Transverse colon (tissue), 4 donors: ENCODE measurements around the gene MRPL14. TPM values are rescaled to one million over a fixed set of nuclear protein-coding genes. Genes with fewer than 3 reads are reported as not detected.

Experiments
- DNase-seq: peaks from one replicate; pipeline ENCODE4 v3.0.0-alpha.2; 2019
- H3K27ac ChIP-seq, 4 donors: fragments of 200-600 bp; sonication (generic); 2 replicates each; pipeline ENCODE4 v1.5.1; 2016 to 2018; ENCODE audit warnings: inconsistent platforms in 4 of 4
- H3K27me3 ChIP-seq: fragments of 200-600 bp; sonication (generic); 2 replicates; pipeline ENCODE4 v1.5.1; 2017; ENCODE audit warnings: inconsistent platforms
- H3K36me3 ChIP-seq, 4 donors: fragments of 200-600 bp; sonication (generic); 2 replicates each; pipeline ENCODE4 v1.5.1; 2017 to 2019; ENCODE audit warnings: inconsistent platforms in 4 of 4
- H3K4me1 ChIP-seq, 4 donors: fragments of 200-600 bp; sonication (generic); 2 replicates each; pipeline ENCODE4 v1.5.1; 2017 to 2020; ENCODE audit warnings: inconsistent platforms in 4 of 4
- H3K4me3 ChIP-seq, 4 donors: fragments of 200-600 bp; sonication (generic); 1 replicate in 1 of 4; 2 replicates in 3 of 4; pipeline versions ENCODE4 v1.5.1 to v1.6.1; 2017 to 2019; ENCODE audit warnings: inconsistent platforms in 4 of 4
- H3K9me3 ChIP-seq, 2 donors: fragments of 200-600 bp; sonication (generic); 2 replicates each; pipeline ENCODE4 v1.5.1; 2017 to 2019; ENCODE audit warnings: inconsistent platforms in 2 of 2
- CTCF ChIP-seq, 5 experiments: fragments of 200-600 bp in 3 of 5; fragments of 450-650 bp in 2 of 5; sonication (generic) in 3 of 5; IDR thresholded peaks; 1 replicate in 2 of 5; 2 replicates in 3 of 5; pipeline ENCODE4 v1.5.1; 2016 to 2017; ENCODE audit warnings: antibody characterized with exemption in 5 of 5, inconsistent platforms in 3 of 5, mild to moderate bottlenecking in 2 of 5, moderate library complexity in 1 of 5
- EP300 ChIP-seq: sonication (generic); formaldehyde crosslinking; IDR thresholded peaks from one replicate; pipeline ENCODE4 v1.6.1; 2017; ENCODE audit warnings: antibody characterized with exemption, low read depth
- POLR2A ChIP-seq: fragments of 450-650 bp; IDR thresholded peaks from one replicate; pipeline ENCODE4 v1.6.1; 2016; ENCODE audit warnings: antibody characterized with exemption, mild to moderate bottlenecking, moderate library complexity
- POLR2AphosphoS5 ChIP-seq, 3 donors: sonication (generic); formaldehyde crosslinking; IDR thresholded peaks; one replicate each; pipeline ENCODE4 v1.6.1; 2016; ENCODE audit warnings: antibody characterized with exemption in 3 of 3
- WGBS, 2 donors: methylation state at CpG; one replicate each; pipeline ENCODE4 v1.1.5; 2018; ENCODE audit warnings: low coverage in 1 of 2; 5-methylcytosine and 5-hydroxymethylcytosine counted together
- in situ Hi-C, 4 donors: fragments of 200-750 bp; cut with MboI; loops; one replicate each; pipeline versions ENCODE4 v1.15.0 to v1.15.1; 2017; ENCODE audit warnings: low sequenced_read_pairs in 3 of 4, low pct_ligation_motif_present in 1 of 4, low pct_unique_long_range_greater_than_20kb in 1 of 4
- intact Hi-C: fragments of 100-400 bp; cut with DNase I; formaldehyde crosslinking; loops from one replicate; pipeline ENCODE4 v1.15.1; 2023; ENCODE audit warnings: low total_unique reads
- total RNA-seq, 4 donors: library from RNA; depleted of rRNA; stranded (reverse); fragments of >200 nt; gene quantifications; one replicate each; pipeline ENCODE4 v1.1.0, GENCODE V29; 2016

The MRPL14 gene
- total RNA-seq, 4 donors from 2014 or later: 15.5 to 54.6 (median 45.9) TPM

GRCh38 chr6:44080561-44081521 lies 46.4 kb downstream of the MRPL14 start:
- in situ Hi-C loops: loop anchor here (10.0 to 25.0 kb wide), 4 partner anchors 316 to 469 kb away; no protein-coding TSS in a partner anchor

GRCh38 chr6:44079672-44080071 lies 47.6 kb downstream of the MRPL14 start:
- Histone ChIP-seq H3K36me3 (no peaks in the 10 kb centered on the region), H3K4me3 (no peak overlapping the region), H3K27ac (no peak overlapping the region), H3K9me3 (no peaks in the 10 kb centered on the region), H3K4me1 (peaks cover 4 to 40% (median 18%) of the 10 kb centered on the region in 4 donors), H3K27me3 (peaks cover 3% of the 10 kb centered on the region)
- DNase-seq: no peak
- no peak for TF ChIP-seq EP300
- intact Hi-C loops (loop anchor here (5.0 kb wide), 1 partner anchor 412 kb away; no protein-coding TSS in a partner anchor), in situ Hi-C loops (loop anchor here (5.0 to 25.0 kb wide), 5 partner anchors 312 to 467 kb away; no protein-coding TSS in a partner anchor)
- WGBS, 2 donors: 73% methylated on average over 3 of the region's 3 CpGs; no CpG with 5 or more reads in 1 of the 2 donors

More at GRCh38 chr6:44080561-44081521, 46.4 kb downstream of the MRPL14 start:
- no peak for DNase-seq
- peaks cover 3% of the 10 kb centered on the region for H3K27me3 ChIP-seq
- WGBS, 2 donors: 77% methylated on average over 11 of the region's 11 CpGs; no CpG with 5 or more reads in 1 of the 2 donors
- intact Hi-C loops: no loop called here
- H3K4me3 ChIP-seq: no peak overlapping the region
- no peaks in the 10 kb centered on the region for H3K9me3 ChIP-seq
- peaks cover 4 to 35% (median 17%) of the 10 kb centered on the region in 4 donors for H3K4me1 ChIP-seq
- H3K27ac ChIP-seq: no peak overlapping the region
- TF ChIP-seq POLR2AphosphoS5 (IDR thresholded peaks at IDR 0.05) (no peak), POLR2A (no peak), CTCF (IDR thresholded peaks at IDR 0.05) (no peak), EP300 (no peak)
- no peaks in the 10 kb centered on the region for H3K36me3 ChIP-seq

- no peaks in the 10 kb centered on the region for H3K9me3 ChIP-seq
- DNase-seq: peak; percentile 82
- 18% methylated on average over 8 of the region's 8 CpGs; no CpG with 5 or more reads in 1 of the 2 donors for WGBS, 2 donors
- TF ChIP-seq CTCF (IDR thresholded peaks at IDR 0.05) (peak; percentile 91 to 98 (median 94)), EP300 (no peak)
- no peak overlapping the region for H3K27ac ChIP-seq
- in situ Hi-C loops: loop anchor here (5.0 to 25.0 kb wide), 4 partner anchors 312 to 467 kb away; no protein-coding TSS in a partner anchor
- H3K4me3 ChIP-seq: no peak overlapping the region
- peaks cover 3% of the 10 kb centered on the region for H3K27me3 ChIP-seq
- H3K36me3 ChIP-seq: no peaks in the 10 kb centered on the region
- peaks cover 9 to 46% (median 23%) of the 10 kb centered on the region in 4 donors for H3K4me1 ChIP-seq
- intact Hi-C loops: loop anchor here (1.0 to 5.0 kb wide), 2 partner anchors 310 to 412 kb away; no protein-coding TSS in a partner anchor
These were observed 48.2 kb downstream of the MRPL14 start for GRCh38 chr6:44078827-44079671.

GRCh38 chr6:44078219-44078826 lies 48.9 kb downstream of the MRPL14 start:
- H3K27me3 ChIP-seq: peaks cover 3% of the 10 kb centered on the region
- in situ Hi-C loops: loop anchor here (5.0 to 25.0 kb wide), 4 partner anchors 311 to 466 kb away; no protein-coding TSS in a partner anchor

More at GRCh38 chr6:44078219-44078826, 48.9 kb downstream of the MRPL14 start:
- Histone ChIP-seq H3K4me1 (peaks cover 15 to 53% (median 31%) of the 10 kb centered on the region in 4 donors), H3K36me3 (no peaks in the 10 kb centered on the region), H3K27ac (no peak overlapping the region), H3K9me3 (no peaks in the 10 kb centered on the region), H3K4me3 (no peak overlapping the region)
- no peak for DNase-seq
- no peak for TF ChIP-seq CTCF (IDR thresholded peaks at IDR 0.05)
- no peak for TF ChIP-seq POLR2A
- TF ChIP-seq POLR2AphosphoS5 (IDR thresholded peaks at IDR 0.05): no peak
- no peak for TF ChIP-seq EP300
- intact Hi-C loops: loop anchor here (1.0 to 5.0 kb wide), 2 partner anchors 309 to 411 kb away; no protein-coding TSS in a partner anchor
- 59% methylated on average over 6 of the region's 6 CpGs; no CpG with 5 or more reads in 1 of the 2 donors for WGBS, 2 donors
